NCI-H2227 (cell line): ENCODE results near the gene ARHGDIB.
A peak's percentile ranks its signal among the peaks of the same experiment; 100 is the strongest.

ENCODE experiments used
- DNase-seq: peaks from one replicate; lab custom pipeline; 2025; ENCODE audit not compliant: unreplicated experiment; lab: John Stamatoyannopoulos, UW

The ARHGDIB gene

GRCh38 chr12:14961466-14962152, at the start of gene ARHGDIB:
ARHGDIB (minus strand) TSS chr12:14961601; CDS start chr12:14950712, 10,889 bp downstream.
- DNase-seq, result no peak

- no peak for DNase-seq
Observed at GRCh38 chr12:15011162-15011561, 49.8 kb upstream of the ARHGDIB start.

DNA sequence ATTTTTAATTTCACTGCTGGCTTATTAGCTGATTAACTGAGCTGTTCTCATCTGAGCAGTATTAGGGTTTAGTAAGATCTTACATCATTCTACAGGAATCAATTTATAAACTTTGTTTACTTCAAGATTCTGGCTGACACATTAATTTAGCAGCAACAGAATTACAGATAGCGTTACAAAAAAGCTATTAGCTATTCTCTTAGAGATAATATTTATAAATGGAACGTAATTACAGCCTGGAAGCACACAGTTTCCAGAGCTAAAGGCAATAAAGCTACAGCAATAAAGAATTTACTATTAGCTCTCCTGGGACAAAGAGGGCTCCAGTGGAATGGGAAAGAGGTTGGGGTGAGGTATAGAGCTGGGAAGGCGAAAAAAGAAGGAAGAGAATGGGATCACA, 46.1 kb upstream of the ARHGDIB start:
- DNase-seq, result no peak

GRCh38 chr12:15005064-15005463, 43.7 kb upstream of the ARHGDIB start:
- DNase-seq, result no peak

GRCh38 chr12:15004421-15004820, 43.0 kb upstream of the ARHGDIB start:
- DNase-seq, result no peak

DNA sequence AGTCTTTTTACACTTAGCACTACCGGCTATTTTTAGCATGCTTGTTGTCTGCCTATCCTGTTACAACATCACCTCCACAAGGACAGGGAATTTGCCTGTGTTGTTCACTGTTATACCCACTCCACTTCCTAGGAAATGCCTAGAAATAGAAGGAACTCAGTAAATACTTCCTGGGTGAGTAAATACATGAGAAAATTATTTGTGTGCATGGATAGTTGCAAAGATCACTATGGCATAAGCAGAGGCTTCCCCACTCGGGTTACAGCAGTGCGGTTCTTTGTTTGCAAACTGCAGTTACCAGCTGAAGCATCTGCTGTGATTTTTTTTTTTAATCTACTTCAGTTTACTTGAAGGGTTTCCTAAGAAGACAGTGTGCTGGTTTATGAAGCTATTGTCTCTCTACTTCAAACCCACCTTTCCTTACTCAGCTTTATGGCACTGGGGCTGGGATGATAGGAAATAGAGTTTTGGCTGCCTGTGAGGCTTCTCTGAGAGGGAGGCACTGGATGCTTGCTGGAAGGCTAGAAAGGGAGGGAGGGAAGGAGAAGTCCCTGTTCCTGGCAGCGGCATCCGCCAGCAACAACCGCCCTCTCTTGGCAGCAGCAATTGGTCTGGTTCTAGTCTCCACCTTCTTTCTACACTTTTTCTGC, 40.5 kb upstream of the ARHGDIB start:
- DNase-seq, result no peak

GRCh38 chr12:15000575-15000974, 39.2 kb upstream of the ARHGDIB start:
- DNase-seq, result no peak

DNA sequence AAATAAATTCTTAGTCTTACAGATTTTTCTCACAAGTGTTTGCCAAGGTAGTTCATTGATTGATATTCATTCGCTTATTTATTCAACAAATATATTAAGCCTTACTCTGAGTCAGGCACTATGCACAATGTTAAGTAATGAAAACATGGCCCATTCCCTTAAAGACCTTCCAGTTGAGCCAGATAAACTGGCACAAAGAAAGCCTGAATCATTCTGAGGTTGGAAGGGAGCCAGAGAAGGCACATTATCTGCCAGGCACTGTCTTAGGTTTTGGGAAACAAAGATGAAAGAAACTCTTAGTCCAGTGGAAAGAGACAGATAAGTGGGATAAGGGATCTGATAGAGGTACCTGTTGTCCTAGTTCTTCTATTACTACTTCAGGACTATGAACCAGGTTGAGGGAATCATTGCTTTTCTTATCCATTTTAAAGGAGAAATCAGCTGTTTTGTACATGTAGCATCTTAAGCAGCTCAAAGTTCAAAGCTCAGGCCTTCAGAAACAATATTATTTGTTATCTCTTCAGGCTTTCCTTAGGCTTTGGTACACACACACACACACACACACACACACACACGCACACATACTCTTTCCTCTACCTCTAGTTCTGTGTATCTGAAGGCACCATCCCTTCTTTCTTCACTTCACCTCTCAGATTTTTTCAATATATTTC, 38.4 kb upstream of the ARHGDIB start:
- DNase-seq, result no peak

- DNase-seq, result no peak
Observed at GRCh38 chr12:14999021-14999694, 37.8 kb upstream of the ARHGDIB start.

DNA sequence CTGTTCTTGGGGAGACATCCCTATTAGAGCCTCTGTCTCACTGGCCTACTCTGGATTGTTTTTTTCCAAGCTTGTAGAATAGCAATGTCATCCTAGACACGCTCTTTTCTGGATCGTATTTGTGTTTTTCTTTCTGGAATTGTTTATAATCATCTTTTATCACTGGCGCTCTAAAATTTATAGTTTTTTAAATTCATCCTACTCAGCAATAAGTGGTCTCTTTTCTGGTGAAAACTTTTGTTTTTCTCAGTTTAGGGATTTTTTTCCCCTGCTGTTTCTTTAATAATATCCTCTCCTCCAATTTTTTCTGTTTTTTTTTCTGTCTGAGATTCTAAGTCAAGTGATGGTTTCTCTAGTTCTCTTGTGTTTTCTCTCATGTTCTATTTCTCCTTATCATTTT, 36.6 kb upstream of the ARHGDIB start:
- DNase-seq, result no peak

GRCh38 chr12:14995583-14996425, 34.4 kb upstream of the ARHGDIB start:
- DNase-seq, result peak; percentile 54

DNA sequence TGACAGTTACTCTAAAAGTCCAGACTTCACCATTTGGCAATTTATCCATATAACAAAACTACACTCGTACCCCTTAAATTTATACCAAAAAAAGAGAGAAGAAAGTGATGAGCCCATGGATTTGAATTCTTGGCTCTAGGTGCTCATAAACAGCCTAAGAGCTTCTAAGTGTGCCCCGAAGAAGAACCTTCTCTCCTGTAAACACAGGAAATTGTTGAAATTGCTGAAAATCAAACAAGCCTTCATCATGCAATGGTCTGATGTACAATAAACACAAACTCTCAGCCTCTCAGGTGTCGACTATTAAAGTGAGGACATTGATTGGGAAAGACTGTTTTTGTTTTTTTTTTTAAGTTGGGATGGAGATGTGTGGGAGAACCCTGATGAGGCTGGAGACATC, 33.2 kb upstream of the ARHGDIB start:
- no peak for DNase-seq

DNA sequence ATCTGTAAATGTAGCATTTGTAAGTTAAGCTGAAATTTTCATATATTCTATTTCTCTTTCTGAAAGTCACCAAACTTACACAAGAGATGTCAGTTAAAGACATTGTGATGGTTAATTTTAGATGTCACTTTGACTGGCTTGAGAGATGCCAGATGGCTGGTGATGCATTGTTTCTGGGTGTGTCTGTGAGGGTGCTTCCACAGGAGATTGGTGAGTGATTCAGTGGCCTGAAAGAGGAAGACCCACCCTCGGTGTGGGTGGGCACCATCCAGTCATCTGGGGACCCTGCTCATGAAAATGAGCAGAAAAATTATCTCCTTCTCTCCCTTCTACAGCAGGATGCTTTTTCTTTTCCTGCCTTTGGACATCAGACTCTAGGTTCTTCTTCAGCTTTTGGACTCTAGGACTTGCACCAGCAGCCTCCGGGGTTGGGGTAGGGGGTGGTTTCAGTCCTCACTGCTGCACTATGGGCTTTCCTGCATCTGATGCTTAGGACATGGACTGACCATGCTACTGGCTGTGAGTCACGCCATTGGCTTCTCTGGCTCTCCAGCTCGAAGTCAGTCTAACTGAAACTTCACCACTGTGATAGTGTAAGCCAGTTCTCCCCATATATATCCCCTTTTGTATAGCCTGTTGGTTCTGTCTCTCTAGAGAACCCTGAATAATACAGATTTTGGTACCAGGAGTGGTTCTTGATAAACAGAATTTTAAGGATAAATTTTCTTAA, 32.3 kb upstream of the ARHGDIB start:
- DNase-seq, result no peak

GRCh38 chr12:14993117-14993516, 31.7 kb upstream of the ARHGDIB start:
- DNase-seq, result no peak

- no peak for DNase-seq
Observed at GRCh38 chr12:14992673-14993072, 31.3 kb upstream of the ARHGDIB start.

GRCh38 chr12:14991069-14991468, 29.7 kb upstream of the ARHGDIB start:
- no peak for DNase-seq

DNA sequence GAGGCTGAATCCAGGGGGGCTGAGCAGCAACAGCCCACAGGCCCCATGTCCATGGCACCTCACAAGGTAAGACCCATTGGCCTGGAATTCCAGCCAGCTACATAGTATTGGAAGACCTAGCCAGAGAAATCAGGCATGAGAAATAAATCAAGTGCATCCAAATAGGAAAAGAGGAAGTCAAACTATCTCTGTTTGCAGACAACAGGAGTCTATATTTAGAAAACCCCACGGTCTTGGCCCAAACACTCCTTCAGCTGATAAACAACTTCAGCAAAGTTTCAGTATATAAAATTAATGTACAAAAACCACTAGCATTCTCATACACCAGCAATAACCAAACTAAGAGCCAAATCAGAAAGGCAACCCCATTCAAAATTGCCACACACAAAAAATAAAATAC, 28.4 kb upstream of the ARHGDIB start:
- no peak for DNase-seq

DNA sequence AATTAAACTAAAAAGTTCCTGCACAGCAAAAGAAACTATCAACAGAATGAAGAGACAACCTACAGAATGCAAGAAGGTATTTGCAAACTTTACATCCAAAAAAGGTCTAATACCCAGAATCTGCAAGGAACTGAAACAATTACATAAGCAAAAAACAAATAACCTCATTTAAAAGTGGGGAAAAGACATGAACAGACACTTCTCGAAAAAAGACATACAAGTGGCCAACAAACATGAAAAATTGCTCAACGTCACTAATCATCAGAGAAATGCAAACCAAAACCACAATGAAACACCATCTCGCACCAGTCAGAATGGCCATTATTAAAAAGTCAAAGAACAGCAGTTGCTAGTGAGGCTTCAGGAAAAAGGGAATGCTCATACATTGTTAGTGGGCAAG, 26.6 kb upstream of the ARHGDIB start:
- no peak for DNase-seq

DNA sequence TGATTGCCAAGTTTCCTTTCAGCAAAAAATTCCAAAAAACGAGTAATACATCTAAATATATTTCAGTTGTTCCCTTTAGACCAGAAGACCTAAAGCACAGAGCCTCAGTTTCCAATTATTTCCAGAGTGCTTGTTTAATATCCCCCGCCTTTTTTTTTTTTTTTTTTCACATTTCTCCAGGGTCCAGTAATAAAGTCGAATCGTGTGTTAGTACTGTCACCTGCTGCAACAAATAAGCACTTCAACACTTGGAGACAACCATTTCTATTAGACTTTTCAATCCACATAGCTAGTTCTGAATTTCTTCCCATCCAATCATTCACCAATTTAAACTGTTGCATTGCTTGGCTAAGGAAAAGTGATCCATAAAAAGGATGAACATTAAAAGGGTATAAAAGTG, 25.0 kb upstream of the ARHGDIB start:
- no peak for DNase-seq

- DNase-seq, result no peak
Observed at GRCh38 chr12:14984766-14985285, 23.4 kb upstream of the ARHGDIB start.
